Activated CD4-positive, alpha-beta T cell treated with anti-CD3 and anti-CD28 coated beads, Interleukin-2, amount 10 ng/mL, durations not matched to agents 7 days and 5 days (primary cell): ENCODE data around the gene NFASC. TPM values are rescaled to one million over a fixed set of nuclear protein-coding genes. Genes with fewer than 3 reads are reported as not detected.

Source experiments
- CTCF ChIA-PET: fragments of 350-600 bp; sonication (Branson Sonifier 250); formaldehyde crosslinking; loops from one replicate; lab custom pipeline; 2021; ENCODE audit warnings: antibody characterized with exemption; lab: Charles Lee
- POLR2A ChIA-PET: fragments of 350-600 bp; sonication (Branson Sonifier 250); formaldehyde crosslinking; loops from one replicate; lab custom pipeline; 2021; ENCODE audit warnings: antibody characterized with exemption; lab: Charles Lee
- DNase-seq: peaks from one replicate; pipeline ENCODE4 v3.0.0-alpha.2; 2020
- H3K27ac Mint-ChIP-seq: one replicate; pipeline ENCODE4 v1.8.0; 2021; ENCODE audit warnings: mild to moderate bottlenecking, moderate library complexity, mixed read lengths
- H3K27me3 Mint-ChIP-seq: one replicate; pipeline ENCODE4 v1.8.0; 2021; ENCODE audit warnings: mixed read lengths
- H3K36me3 Mint-ChIP-seq: one replicate; pipeline ENCODE4 v1.8.0; 2021; ENCODE audit warnings: low read depth, mixed read lengths
- H3K4me1 Mint-ChIP-seq: one replicate; pipeline ENCODE4 v1.8.0; 2021; ENCODE audit warnings: mixed read lengths
- H3K4me3 Mint-ChIP-seq: one replicate; pipeline ENCODE4 v1.8.0; 2021; ENCODE audit warnings: mild to moderate bottlenecking, moderate library complexity, mixed read lengths
- H3K9me3 Mint-ChIP-seq: one replicate; pipeline ENCODE4 v1.8.0; 2021; ENCODE audit warnings: mixed read lengths
- total RNA-seq, 2 experiments: library from RNA; stranded (reverse); gene quantifications; one replicate each; pipeline ENCODE4 v1.2.3, GENCODE V29; 2021

The NFASC gene
- total RNA-seq, 2 experiments from 2014 or later = 0.23 TPM; not detected in 1

GRCh38 chr1:204837440-204838084 lies 33.1 kb upstream of the NFASC start:
- Mint-ChIP-seq H3K36me3 (no peaks in the 10 kb centered on the region), H3K4me3 (no peak overlapping the region), H3K27ac (no peak overlapping the region), H3K27me3 (peaks cover 15% of the 10 kb centered on the region), H3K9me3 (no peaks in the 10 kb centered on the region), H3K4me1 (no peaks in the 10 kb centered on the region)
- ChIA-PET POLR2A (no interaction called here), CTCF (interaction anchor here (0.6 to 1.4 kb wide), 2 partner anchors 46 to 279 kb away, joined by 3 read pairs; no protein-coding TSS in a partner anchor)
- DNase-seq = peak; percentile 43

DNA sequence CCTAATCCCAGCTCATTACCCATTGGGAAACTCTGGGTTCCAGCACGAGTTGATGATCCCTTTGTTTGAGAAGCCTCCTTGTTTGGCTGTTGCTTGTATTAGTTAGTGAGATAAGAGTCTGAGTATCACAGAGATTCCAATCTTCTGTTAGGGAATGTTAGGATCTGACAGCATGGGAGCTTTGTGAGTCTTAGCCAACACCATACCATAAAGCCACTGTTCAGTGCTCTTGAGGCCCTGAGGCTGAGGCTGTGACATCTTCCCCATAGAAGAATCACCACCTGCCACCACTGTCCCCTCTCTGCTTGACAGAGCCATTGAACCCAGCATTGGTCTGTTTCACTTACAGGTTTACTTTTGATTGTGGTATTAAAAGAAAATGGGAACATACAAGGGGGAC lies 29.3 kb upstream of the NFASC start:
- no peaks in the 10 kb centered on the region for H3K4me1 Mint-ChIP-seq
- H3K27me3 Mint-ChIP-seq = peaks cover 4% of the 10 kb centered on the region
- CTCF ChIA-PET = interaction anchor here (2.2 kb wide), 1 partner anchor 11 kb away, joined by 5 read pairs; no protein-coding TSS in a partner anchor

GRCh38 chr1:204841798-204842197 lies 28.9 kb upstream of the NFASC start:
- Mint-ChIP-seq H3K4me1 (no peaks in the 10 kb centered on the region), H3K27me3 (peaks cover 4% of the 10 kb centered on the region), H3K36me3 (no peaks in the 10 kb centered on the region), H3K4me3 (no peak overlapping the region), H3K9me3 (no peaks in the 10 kb centered on the region), H3K27ac (no peak overlapping the region)
- ChIA-PET CTCF (interaction anchor here (2.2 kb wide), 1 partner anchor 11 kb away, joined by 5 read pairs; no protein-coding TSS in a partner anchor), POLR2A (no interaction called here)
- DNase-seq = no peak

More for the DNA sequence above, 29.3 kb upstream of the NFASC start:
- POLR2A ChIA-PET = no interaction called here
- Mint-ChIP-seq H3K4me3 (no peak overlapping the region), H3K36me3 (no peaks in the 10 kb centered on the region), H3K9me3 (no peaks in the 10 kb centered on the region), H3K27ac (no peak overlapping the region)
- no peak for DNase-seq

DNA sequence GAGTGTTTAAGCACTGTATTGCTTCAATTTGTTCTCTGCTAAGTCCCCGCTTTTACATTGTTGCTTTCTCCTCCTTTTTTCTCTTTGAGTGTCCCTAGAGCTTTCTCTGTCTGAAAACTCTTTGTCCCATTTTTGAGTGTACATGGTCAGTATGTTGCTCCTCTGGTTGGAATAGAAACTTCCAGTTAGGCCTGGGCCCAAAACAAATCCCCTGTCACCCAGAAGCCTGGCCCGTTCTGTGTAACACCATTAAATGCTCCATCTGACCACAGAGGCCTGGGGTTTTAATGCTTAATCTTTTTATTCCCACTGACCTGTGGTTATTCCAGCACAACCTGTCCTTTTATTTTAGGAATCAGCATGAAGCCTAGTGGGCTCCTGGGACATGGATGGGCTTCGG lies 28.3 kb upstream of the NFASC start:
- POLR2A ChIA-PET = no interaction called here
- DNase-seq = no peak
- H3K9me3 Mint-ChIP-seq = no peaks in the 10 kb centered on the region
- no peaks in the 10 kb centered on the region for H3K36me3 Mint-ChIP-seq
- peaks cover 1% of the 10 kb centered on the region for H3K27me3 Mint-ChIP-seq
- no peaks in the 10 kb centered on the region for H3K4me1 Mint-ChIP-seq
- CTCF ChIA-PET = interaction anchor here (2.2 kb wide), 1 partner anchor 12 kb away, joined by 5 read pairs; no protein-coding TSS in a partner anchor
- H3K4me3 Mint-ChIP-seq = no peak overlapping the region
- no peak overlapping the region for H3K27ac Mint-ChIP-seq

- Mint-ChIP-seq H3K27me3 (peaks cover 1% of the 10 kb centered on the region), H3K4me1 (no peaks in the 10 kb centered on the region), H3K36me3 (no peaks in the 10 kb centered on the region), H3K4me3 (no peak overlapping the region), H3K27ac (no peak overlapping the region), H3K9me3 (no peaks in the 10 kb centered on the region)
- DNase-seq = no peak
- CTCF ChIA-PET = no interaction called here
- POLR2A ChIA-PET = no interaction called here
Measured at GRCh38 chr1:204842892-204843291, 27.8 kb upstream of the NFASC start.

GRCh38 chr1:204846546-204846945 lies 24.1 kb upstream of the NFASC start:
- Mint-ChIP-seq H3K9me3 (no peaks in the 10 kb centered on the region), H3K27me3 (peaks cover 3% of the 10 kb centered on the region), H3K27ac (no peak overlapping the region), H3K4me3 (no peak overlapping the region), H3K36me3 (no peaks in the 10 kb centered on the region), H3K4me1 (no peaks in the 10 kb centered on the region)
- CTCF ChIA-PET = interaction anchor here (2.0 kb wide), 1 partner anchor 39 kb away, joined by 7 read pairs; no protein-coding TSS in a partner anchor
- no peak for DNase-seq
- POLR2A ChIA-PET = no interaction called here

GRCh38 chr1:204848579-204848978 lies 22.1 kb upstream of the NFASC start:
- POLR2A ChIA-PET = no interaction called here
- Mint-ChIP-seq H3K36me3 (no peaks in the 10 kb centered on the region), H3K27me3 (peaks cover 3% of the 10 kb centered on the region), H3K27ac (no peak overlapping the region), H3K4me1 (no peaks in the 10 kb centered on the region), H3K9me3 (no peaks in the 10 kb centered on the region), H3K4me3 (no peak overlapping the region)
- CTCF ChIA-PET = interaction anchor here (0.5 to 1.7 kb wide), 2 partner anchors 41 to 61 kb away, joined by 3 to 4 read pairs; no protein-coding TSS in a partner anchor
- DNase-seq = no peak

GRCh38 chr1:204852854-204853253 lies 17.8 kb upstream of the NFASC start:
- Mint-ChIP-seq H3K27me3 (peaks cover 15% of the 10 kb centered on the region), H3K36me3 (no peaks in the 10 kb centered on the region), H3K27ac (no peak overlapping the region), H3K4me1 (no peaks in the 10 kb centered on the region), H3K9me3 (no peaks in the 10 kb centered on the region), H3K4me3 (no peak overlapping the region)
- CTCF ChIA-PET = no interaction called here
- POLR2A ChIA-PET = no interaction called here
- DNase-seq = no peak

DNA sequence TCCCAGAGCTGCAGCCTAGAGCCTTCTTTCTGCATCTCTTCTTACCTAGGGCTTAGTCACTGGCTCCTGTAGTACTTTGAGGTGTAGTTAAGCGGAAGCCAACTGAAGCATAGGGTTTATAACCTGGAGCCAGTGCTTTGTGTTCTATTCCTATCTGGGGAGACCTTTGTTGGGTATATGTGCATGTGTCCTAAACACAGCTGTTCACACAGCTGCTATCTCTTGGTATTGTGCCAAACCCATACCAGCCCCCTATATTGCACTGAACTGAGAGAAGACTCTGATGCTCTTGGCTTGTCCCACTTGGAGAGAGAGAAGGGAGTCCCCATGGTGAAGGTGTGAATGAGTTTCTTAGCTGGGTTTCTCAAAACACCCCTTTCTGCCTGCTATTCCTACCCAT lies 17.2 kb upstream of the NFASC start:
- ChIA-PET CTCF (no interaction called here), POLR2A (no interaction called here)
- Mint-ChIP-seq H3K9me3 (no peaks in the 10 kb centered on the region), H3K4me3 (no peak overlapping the region), H3K27me3 (peaks cover 15% of the 10 kb centered on the region), H3K27ac (no peak overlapping the region), H3K4me1 (no peaks in the 10 kb centered on the region), H3K36me3 (no peaks in the 10 kb centered on the region)
- no peak for DNase-seq

- Mint-ChIP-seq H3K9me3 (no peaks in the 10 kb centered on the region), H3K27ac (no peak overlapping the region), H3K36me3 (no peaks in the 10 kb centered on the region), H3K4me3 (no peak overlapping the region), H3K27me3 (peaks cover 15% of the 10 kb centered on the region), H3K4me1 (no peaks in the 10 kb centered on the region)
- ChIA-PET CTCF (interaction anchor here (0.9 to 1.2 kb wide), 2 partner anchors 23 to 47 kb away, joined by 3 read pairs; no protein-coding TSS in a partner anchor), POLR2A (no interaction called here)
- DNase-seq = no peak
Measured at GRCh38 chr1:204854286-204854685, 16.4 kb upstream of the NFASC start.

DNA sequence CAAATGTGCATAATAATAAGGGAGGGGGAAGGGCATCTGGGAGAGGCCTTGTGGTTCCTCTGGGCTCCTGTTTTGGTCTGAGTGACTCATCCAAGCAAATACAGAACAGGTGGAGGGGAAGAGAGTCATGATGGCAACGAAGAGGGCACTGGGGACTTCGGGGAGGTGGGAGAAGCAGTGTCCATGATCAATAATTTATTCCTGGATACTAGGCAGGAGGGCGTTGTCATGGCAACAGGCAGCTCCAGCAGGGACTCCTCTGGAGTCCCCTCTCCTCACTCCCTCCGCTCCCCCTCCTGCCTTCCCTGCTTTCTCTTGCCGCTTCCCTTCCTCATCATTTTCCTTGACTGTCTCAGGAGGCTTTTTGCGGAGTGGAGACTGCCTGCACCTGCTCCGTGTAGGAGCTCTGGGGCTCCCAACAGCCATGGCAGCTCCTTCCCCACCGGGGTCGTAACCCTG lies 12.3 kb upstream of the NFASC start:
- DNase-seq = no peak
- Mint-ChIP-seq H3K9me3 (no peaks in the 10 kb centered on the region), H3K4me3 (no peak overlapping the region), H3K27ac (no peak overlapping the region), H3K27me3 (peaks cover 30% of the 10 kb centered on the region), H3K4me1 (no peaks in the 10 kb centered on the region), H3K36me3 (no peaks in the 10 kb centered on the region)
- POLR2A ChIA-PET = no interaction called here
- CTCF ChIA-PET = no interaction called here

DNA sequence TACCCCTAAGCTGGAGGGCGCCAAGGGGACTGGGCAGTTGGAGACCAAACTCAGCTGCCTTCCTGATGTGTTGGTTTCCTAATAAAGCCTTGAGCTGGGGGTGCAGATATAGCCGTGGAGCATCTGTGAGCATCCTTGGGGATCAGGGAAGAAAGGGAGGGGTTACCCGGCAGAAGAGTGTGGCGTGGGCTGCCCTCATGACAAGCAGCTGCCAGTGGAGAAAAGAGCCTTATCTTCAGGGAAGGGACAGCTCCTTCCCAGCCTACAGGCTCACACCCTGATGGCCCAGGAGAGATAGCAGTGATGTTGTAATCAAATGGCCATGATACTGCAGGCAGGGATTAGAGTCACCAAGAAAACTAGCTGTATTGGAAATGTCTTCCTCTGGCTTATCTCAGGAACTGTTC lies 10.8 kb upstream of the NFASC start:
- DNase-seq = no peak
- peaks cover 37% of the 10 kb centered on the region for H3K27me3 Mint-ChIP-seq
- ChIA-PET CTCF (no interaction called here), POLR2A (no interaction called here)
- no peaks in the 10 kb centered on the region for H3K9me3 Mint-ChIP-seq
- H3K4me1 Mint-ChIP-seq = no peaks in the 10 kb centered on the region
- no peak overlapping the region for H3K4me3 Mint-ChIP-seq
- H3K27ac Mint-ChIP-seq = no peak overlapping the region
- H3K36me3 Mint-ChIP-seq = no peaks in the 10 kb centered on the region

DNA sequence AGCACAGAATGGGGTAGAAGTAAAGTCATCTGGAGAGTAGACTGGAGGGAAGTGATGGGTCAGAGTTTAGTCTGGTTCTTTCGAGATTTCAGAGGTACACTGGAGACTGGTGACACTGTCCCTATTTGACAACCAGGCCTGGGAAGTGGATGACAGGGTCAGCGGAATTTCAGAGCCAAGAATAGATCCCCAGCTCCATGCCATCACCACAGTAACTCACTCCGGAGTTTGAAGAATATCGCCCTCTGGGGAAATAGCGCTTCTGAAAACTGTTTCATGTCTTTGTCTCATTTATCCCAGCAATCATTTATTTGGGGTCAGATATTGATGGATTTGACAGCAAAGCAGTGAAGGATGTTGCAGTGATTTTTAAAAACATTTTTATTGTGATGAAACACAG lies 7.6 kb upstream of the NFASC start:
- H3K27ac Mint-ChIP-seq = no peak overlapping the region
- no peak overlapping the region for H3K4me3 Mint-ChIP-seq
- no peaks in the 10 kb centered on the region for H3K36me3 Mint-ChIP-seq
- DNase-seq = no peak
- no peaks in the 10 kb centered on the region for H3K9me3 Mint-ChIP-seq
- ChIA-PET POLR2A (no interaction called here), CTCF (no interaction called here)
- H3K4me1 Mint-ChIP-seq = no peaks in the 10 kb centered on the region
- H3K27me3 Mint-ChIP-seq = peaks cover 29% of the 10 kb centered on the region
